Loucy (cell line): Measurements from ENCODE around the gene KDM4C.

Experiments used
- H2AFZ ChIP-seq: fragments of 200-600 bp; sonication (generic); 2 replicates; pipeline ENCODE4 v1.6.0; 2016; ENCODE audit warnings: antibody characterized with exemption, mild to moderate bottlenecking, low read length, moderate library complexity
- H3F3A ChIP-seq: fragments of 200-600 bp; 2 replicates; pipeline ENCODE4 v1.6.0; 2016; ENCODE audit warnings: antibody characterized with exemption, low read depth, mild to moderate bottlenecking
- H3K27me3 ChIP-seq: fragments of 200-600 bp; sonication (generic); 2 replicates; pipeline ENCODE4 v1.6.1; 2014; ENCODE audit warnings: low read length, mild to moderate bottlenecking; ENCODE audit not compliant: insufficient read depth, poor library complexity, severe bottlenecking
- H3K36me3 ChIP-seq: fragments of 200-600 bp; sonication (generic); 2 replicates; pipeline ENCODE4 v1.6.1; 2016; ENCODE audit warnings: low read length; ENCODE audit not compliant: insufficient read depth
- H3K4me1 ChIP-seq: fragments of 200-600 bp; sonication (generic); 2 replicates; pipeline ENCODE4 v1.5.1; 2014; ENCODE audit warnings: low read length, mild to moderate bottlenecking; ENCODE audit not compliant: insufficient read depth, poor library complexity, severe bottlenecking
- H3K4me2 ChIP-seq: fragments of 200-600 bp; sonication (generic); 2 replicates; pipeline ENCODE4 v1.6.0; 2014; ENCODE audit warnings: antibody characterized with exemption, low read length, low read depth, mild to moderate bottlenecking; ENCODE audit not compliant: poor library complexity, severe bottlenecking
- H3K4me3 ChIP-seq: fragments of 200-600 bp; sonication (generic); 2 replicates; pipeline ENCODE4 v1.5.1; 2014; ENCODE audit warnings: low read length, mild to moderate bottlenecking, mixed read lengths; ENCODE audit not compliant: poor library complexity, severe bottlenecking
- H3K79me2 ChIP-seq: fragments of 200-600 bp; sonication (generic); 2 replicates; pipeline ENCODE4 v1.6.1; 2014; ENCODE audit warnings: low read length; ENCODE audit not compliant: insufficient read depth
- H3K9ac ChIP-seq: fragments of 200-600 bp; sonication (generic); 2 replicates; pipeline ENCODE4 v1.6.0; 2014; ENCODE audit warnings: mild to moderate bottlenecking, low read depth, low read length, moderate library complexity; ENCODE audit not compliant: poor library complexity, severe bottlenecking
- H3K9me2 ChIP-seq: fragments of 200-600 bp; sonication (generic); replicated peaks from 2 replicates; pipeline ENCODE4 v1.6.1; 2016; ENCODE audit warnings: low read depth, low read length, mixed read lengths
- H3K9me3 ChIP-seq: fragments of 200-600 bp; sonication (generic); 2 replicates; pipeline ENCODE4 v1.6.1; 2014; ENCODE audit warnings: mild to moderate bottlenecking, antibody characterized with exemption, low read length, low read depth; ENCODE audit not compliant: insufficient read depth
- H4K20me1 ChIP-seq: fragments of 200-600 bp; sonication (generic); 2 replicates; pipeline ENCODE4 v1.6.0; 2014; ENCODE audit warnings: antibody characterized with exemption, low read length, mild to moderate bottlenecking; ENCODE audit not compliant: insufficient read depth, poor library complexity, severe bottlenecking
- EZH2phosphoT487 ChIP-seq: fragments of 200-600 bp; IDR thresholded peaks from 2 replicates; pipeline ENCODE4 v1.6.1; 2018; ENCODE audit warnings: antibody characterized with exemption, mild to moderate bottlenecking, moderate library complexity, borderline replicate concordance
- TF ChIP-seq, protein P1 (sequence below): fragments of 200-600 bp; sonication (generic); conservative IDR thresholded peaks from 2 replicates; pipeline ENCODE4 v1.5.1; 2014; ENCODE audit warnings: mild to moderate bottlenecking, antibody characterized with exemption, low read length

Gene KDM4C

DNA sequence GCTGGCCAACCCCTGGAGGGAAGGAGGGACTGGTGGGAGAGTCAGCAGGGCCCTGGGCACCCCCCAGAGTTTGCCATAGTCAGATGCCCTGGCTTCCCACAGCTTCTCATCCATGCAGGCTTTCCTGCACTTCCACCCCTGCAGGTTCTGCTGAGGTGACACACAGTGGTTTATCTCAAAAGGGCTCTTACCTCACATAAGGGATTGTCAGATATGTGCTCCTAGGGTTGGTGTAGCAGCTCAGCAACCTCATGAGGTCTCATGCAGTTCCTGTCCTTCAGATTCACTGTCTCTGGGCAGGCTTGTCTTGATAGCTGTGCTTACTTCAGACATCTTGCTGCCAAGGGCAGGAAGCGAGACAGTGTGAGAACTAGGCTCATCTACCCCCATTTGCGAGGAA lies 143.4 kb downstream of the KDM4C start:
- Histone ChIP-seq H3K36me3 (peaks cover 2% of the 10 kb centered on the region; the same call in 1 of the 2 replicates), H3K9ac (no peak overlapping the region), H3K4me1 (peaks cover 8% of the 10 kb centered on the region), H4K20me1 (peaks cover 33% of the 10 kb centered on the region), H3F3A (no peaks in the 10 kb centered on the region), H3K79me2 (no peaks in the 10 kb centered on the region), H3K27me3 (no peaks in the 10 kb centered on the region), H3K4me2 (no peak overlapping the region), H3K9me2 (no peaks in the 10 kb centered on the region), H3K4me3 (no peak overlapping the region), H3K9me3 (no peaks in the 10 kb centered on the region), H2AFZ (no peak overlapping the region)
- TF ChIP-seq EZH2phosphoT487, result no peak
- TF ChIP-seq, protein P1, sequence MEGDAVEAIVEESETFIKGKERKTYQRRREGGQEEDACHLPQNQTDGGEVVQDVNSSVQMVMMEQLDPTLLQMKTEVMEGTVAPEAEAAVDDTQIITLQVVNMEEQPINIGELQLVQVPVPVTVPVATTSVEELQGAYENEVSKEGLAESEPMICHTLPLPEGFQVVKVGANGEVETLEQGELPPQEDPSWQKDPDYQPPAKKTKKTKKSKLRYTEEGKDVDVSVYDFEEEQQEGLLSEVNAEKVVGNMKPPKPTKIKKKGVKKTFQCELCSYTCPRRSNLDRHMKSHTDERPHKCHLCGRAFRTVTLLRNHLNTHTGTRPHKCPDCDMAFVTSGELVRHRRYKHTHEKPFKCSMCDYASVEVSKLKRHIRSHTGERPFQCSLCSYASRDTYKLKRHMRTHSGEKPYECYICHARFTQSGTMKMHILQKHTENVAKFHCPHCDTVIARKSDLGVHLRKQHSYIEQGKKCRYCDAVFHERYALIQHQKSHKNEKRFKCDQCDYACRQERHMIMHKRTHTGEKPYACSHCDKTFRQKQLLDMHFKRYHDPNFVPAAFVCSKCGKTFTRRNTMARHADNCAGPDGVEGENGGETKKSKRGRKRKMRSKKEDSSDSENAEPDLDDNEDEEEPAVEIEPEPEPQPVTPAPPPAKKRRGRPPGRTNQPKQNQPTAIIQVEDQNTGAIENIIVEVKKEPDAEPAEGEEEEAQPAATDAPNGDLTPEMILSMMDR, result no peak

DNA sequence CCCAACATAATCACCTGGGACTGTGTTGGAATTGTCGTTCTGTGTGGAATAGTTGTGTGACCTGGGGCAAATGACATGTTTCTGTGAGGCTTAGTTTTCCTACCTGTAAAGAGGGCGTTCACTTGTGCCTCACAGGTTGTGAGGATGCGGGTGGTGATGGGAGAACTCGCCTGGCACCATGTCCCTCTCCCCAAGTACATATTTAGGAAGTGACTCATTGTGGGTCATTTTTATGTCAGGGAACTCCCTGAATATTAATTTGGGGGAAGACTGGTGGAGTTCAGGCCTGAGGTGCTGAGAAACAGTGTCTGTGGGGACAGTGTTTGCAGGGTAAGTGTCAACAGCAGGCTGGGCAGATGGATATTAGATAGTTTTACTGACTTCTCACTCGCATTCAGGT lies 144.7 kb downstream of the KDM4C start:
- Histone ChIP-seq H3K36me3 (peaks cover 2% of the 10 kb centered on the region; the same call in 1 of the 2 replicates), H3F3A (no peaks in the 10 kb centered on the region), H3K4me2 (no peak overlapping the region), H3K4me3 (no peak overlapping the region), H3K9ac (no peak overlapping the region), H3K4me1 (peaks cover 8% of the 10 kb centered on the region), H3K9me3 (no peaks in the 10 kb centered on the region), H3K79me2 (no peaks in the 10 kb centered on the region), H2AFZ (no peak overlapping the region), H4K20me1 (peaks cover 21% of the 10 kb centered on the region), H3K27me3 (no peaks in the 10 kb centered on the region), H3K9me2 (no peaks in the 10 kb centered on the region)
- TF ChIP-seq, protein P1, result no peak
- TF ChIP-seq EZH2phosphoT487, result no peak

DNA sequence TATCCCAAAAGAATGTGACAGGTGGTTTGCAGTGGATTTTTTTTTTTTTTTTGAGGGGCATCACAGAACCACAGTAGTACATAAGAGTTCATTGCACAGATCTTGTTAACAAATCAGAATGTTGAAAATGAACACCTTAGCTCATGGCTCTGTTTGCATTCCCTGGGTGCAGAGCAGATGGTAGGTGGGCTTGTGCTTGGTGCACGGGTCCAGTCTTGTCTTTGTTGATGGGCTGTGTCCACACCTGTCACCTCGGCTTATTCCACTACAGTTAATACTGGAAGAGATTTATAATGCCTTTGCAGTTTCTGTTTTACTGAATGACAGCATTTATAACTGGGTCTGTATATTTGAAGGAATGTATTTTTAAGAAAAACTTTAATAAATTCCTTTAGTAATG lies 146.6 kb downstream of the KDM4C start:
- no peaks in the 10 kb centered on the region for H3K9me2 ChIP-seq
- H3K27me3 ChIP-seq, result no peaks in the 10 kb centered on the region
- H3K9me3 ChIP-seq, result no peaks in the 10 kb centered on the region
- H3K79me2 ChIP-seq, result no peaks in the 10 kb centered on the region
- no peak for TF ChIP-seq EZH2phosphoT487
- TF ChIP-seq, protein P1, result no peak
- peaks cover 2% of the 10 kb centered on the region; the same call in 1 of the 2 replicates for H3K36me3 ChIP-seq
- no peak overlapping the region for H3K9ac ChIP-seq
- H3K4me2 ChIP-seq, result no peak overlapping the region
- peaks cover 9% of the 10 kb centered on the region for H4K20me1 ChIP-seq
- H3K4me1 ChIP-seq, result peaks cover 8% of the 10 kb centered on the region
- no peak overlapping the region for H2AFZ ChIP-seq
- no peak overlapping the region for H3K4me3 ChIP-seq
- H3F3A ChIP-seq, result no peaks in the 10 kb centered on the region
